Sigmoid colon (tissue), 4 donors: ENCODE results near the gene STX19.

ENCODE experiments used
- EP300 ChIP-seq, 4 donors: sonication (generic); formaldehyde crosslinking; IDR thresholded peaks; one replicate each; pipeline ENCODE4 v1.6.1; 2017; ENCODE audit warnings: antibody characterized with exemption in 4 of 4
- POLR2A ChIP-seq, 2 donors: fragments of 450-650 bp; IDR thresholded peaks; one replicate each; pipeline ENCODE4 v1.6.1; 2016; ENCODE audit warnings: antibody characterized with exemption in 2 of 2, mild to moderate bottlenecking in 2 of 2, moderate library complexity in 2 of 2
- POLR2AphosphoS5 ChIP-seq, 4 donors: sonication (generic); formaldehyde crosslinking; IDR thresholded peaks; one replicate each; pipeline ENCODE4 v1.6.1; 2017; ENCODE audit warnings: antibody characterized with exemption in 4 of 4
- TF ChIP-seq, protein P1 (sequence below), 4 experiments: fragments of 450-650 bp in 3 of 4; fragments of 200-600 bp in 1 of 4; IDR thresholded peaks; one replicate each; pipeline ENCODE4 v1.5.1; 2016 to 2019; ENCODE audit warnings: antibody characterized with exemption in 4 of 4, mild to moderate bottlenecking in 3 of 4, moderate library complexity in 2 of 4

GRCh38 chr3:94050546-94050945 lies 22.1 kb upstream of the STX19 start:
- TF ChIP-seq, protein P1, sequence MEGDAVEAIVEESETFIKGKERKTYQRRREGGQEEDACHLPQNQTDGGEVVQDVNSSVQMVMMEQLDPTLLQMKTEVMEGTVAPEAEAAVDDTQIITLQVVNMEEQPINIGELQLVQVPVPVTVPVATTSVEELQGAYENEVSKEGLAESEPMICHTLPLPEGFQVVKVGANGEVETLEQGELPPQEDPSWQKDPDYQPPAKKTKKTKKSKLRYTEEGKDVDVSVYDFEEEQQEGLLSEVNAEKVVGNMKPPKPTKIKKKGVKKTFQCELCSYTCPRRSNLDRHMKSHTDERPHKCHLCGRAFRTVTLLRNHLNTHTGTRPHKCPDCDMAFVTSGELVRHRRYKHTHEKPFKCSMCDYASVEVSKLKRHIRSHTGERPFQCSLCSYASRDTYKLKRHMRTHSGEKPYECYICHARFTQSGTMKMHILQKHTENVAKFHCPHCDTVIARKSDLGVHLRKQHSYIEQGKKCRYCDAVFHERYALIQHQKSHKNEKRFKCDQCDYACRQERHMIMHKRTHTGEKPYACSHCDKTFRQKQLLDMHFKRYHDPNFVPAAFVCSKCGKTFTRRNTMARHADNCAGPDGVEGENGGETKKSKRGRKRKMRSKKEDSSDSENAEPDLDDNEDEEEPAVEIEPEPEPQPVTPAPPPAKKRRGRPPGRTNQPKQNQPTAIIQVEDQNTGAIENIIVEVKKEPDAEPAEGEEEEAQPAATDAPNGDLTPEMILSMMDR (IDR thresholded peaks at IDR 0.05), result no peak
- TF ChIP-seq POLR2A (IDR thresholded peaks at IDR 0.05) (no peak), EP300 (IDR thresholded peaks at IDR 0.05) (no peak), POLR2AphosphoS5 (IDR thresholded peaks at IDR 0.05) (no peak)
